ENCODE measurements around the gene GOLGA7B. TPM values are rescaled to one million over a fixed set of nuclear protein-coding genes. Genes with fewer than 3 reads are reported as not detected.

GOLGA7B gene
- total RNA-seq, 3 donors from 2014 or later (not counting 1 experiment from before 2014, with no cell fraction given) = 4.1 to 4.6 (median 4.1) TPM

DNA sequence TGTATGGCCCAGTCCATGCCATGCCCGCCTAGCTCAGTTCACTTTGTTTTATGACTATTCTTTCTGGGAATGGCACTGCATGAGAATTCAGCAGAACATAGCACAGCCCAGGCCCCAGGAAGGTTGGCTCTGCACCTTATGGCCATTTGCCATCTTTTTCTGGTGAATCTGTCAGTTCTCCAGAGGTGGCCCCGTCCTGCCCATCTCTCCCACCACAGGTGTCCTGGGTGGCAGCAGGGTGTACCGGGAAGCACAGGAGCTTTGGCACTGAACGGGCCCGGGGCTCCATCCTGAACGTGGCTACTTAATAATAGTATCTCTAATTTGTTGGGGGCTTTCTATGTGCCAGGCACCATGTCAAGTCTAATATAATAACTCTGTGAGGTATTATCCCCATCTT lies 24.7 kb downstream of the GOLGA7B start:
- no peak for ATAC-seq
- H3K9me3 ChIP-seq (ENCODE audit: control insufficient read depth, insufficient read depth, low read length) = no peaks in the 10 kb centered on the region
- no peak for DNase-seq
- Mint-ChIP-seq H3K27ac (no peak overlapping the region), H3K27me3 (ENCODE audit: low read depth in 2 of 2) (peaks cover 0 to 6% of the 10 kb centered on the region in 2 donors), H3K9me3 (no peaks in the 10 kb centered on the region), H3K4me1 (peaks cover 13 to 17% of the 10 kb centered on the region in 2 donors), H3K36me3 (no peaks in the 10 kb centered on the region), H3K4me3 (no peak overlapping the region)
- TF ChIP-seq, protein P1, sequence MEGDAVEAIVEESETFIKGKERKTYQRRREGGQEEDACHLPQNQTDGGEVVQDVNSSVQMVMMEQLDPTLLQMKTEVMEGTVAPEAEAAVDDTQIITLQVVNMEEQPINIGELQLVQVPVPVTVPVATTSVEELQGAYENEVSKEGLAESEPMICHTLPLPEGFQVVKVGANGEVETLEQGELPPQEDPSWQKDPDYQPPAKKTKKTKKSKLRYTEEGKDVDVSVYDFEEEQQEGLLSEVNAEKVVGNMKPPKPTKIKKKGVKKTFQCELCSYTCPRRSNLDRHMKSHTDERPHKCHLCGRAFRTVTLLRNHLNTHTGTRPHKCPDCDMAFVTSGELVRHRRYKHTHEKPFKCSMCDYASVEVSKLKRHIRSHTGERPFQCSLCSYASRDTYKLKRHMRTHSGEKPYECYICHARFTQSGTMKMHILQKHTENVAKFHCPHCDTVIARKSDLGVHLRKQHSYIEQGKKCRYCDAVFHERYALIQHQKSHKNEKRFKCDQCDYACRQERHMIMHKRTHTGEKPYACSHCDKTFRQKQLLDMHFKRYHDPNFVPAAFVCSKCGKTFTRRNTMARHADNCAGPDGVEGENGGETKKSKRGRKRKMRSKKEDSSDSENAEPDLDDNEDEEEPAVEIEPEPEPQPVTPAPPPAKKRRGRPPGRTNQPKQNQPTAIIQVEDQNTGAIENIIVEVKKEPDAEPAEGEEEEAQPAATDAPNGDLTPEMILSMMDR (IDR thresholded peaks at IDR 0.05) = no peak
- peaks cover 11% of the 10 kb centered on the region for H3K4me1 ChIP-seq (ENCODE audit: control insufficient read depth, insufficient read depth, low read length)
- 93% methylated on average over 6 of the region's 6 CpGs for WGBS (ENCODE audit: insufficient coverage)
- no peaks in the 10 kb centered on the region for H3K36me3 ChIP-seq (ENCODE audit: control insufficient read depth, insufficient read depth, low read length)
- H3K27ac ChIP-seq (ENCODE audit: low read length) = no peak overlapping the region
- H3K27me3 ChIP-seq (ENCODE audit: control insufficient read depth, insufficient read depth, low read length) = no peaks in the 10 kb centered on the region
- H3K4me3 ChIP-seq (ENCODE audit: low read length) = no peak overlapping the region
- intact Hi-C loops (cut with micrococcal nuclease) = no loop called here

DNA sequence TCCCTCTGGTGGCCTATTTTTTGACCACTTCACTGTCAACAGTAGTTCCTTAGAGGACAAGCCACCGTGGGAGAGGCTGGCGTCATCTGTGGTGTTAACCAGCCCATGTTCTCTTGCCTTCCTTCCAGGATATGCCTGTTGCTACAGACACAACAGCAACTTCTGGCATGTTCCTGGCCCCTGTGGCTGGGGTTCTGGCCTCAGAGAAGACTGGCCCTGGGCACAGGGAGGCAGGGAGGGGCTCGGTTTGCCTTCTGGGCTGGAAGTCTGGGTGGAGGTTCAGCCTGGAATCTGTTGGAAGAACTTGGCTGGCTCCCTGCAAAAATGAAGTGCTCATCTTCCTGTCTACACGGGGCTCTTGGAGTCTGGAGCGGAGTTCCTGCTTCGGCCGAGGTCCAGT lies 25.7 kb downstream of the GOLGA7B start:
- no peaks in the 10 kb centered on the region for H3K36me3 ChIP-seq (ENCODE audit: control insufficient read depth, insufficient read depth, low read length)
- H3K4me3 ChIP-seq (ENCODE audit: low read length) = no peak overlapping the region
- intact Hi-C loops (cut with micrococcal nuclease) = no loop called here
- H3K9me3 ChIP-seq (ENCODE audit: control insufficient read depth, insufficient read depth, low read length) = no peaks in the 10 kb centered on the region
- H3K27me3 ChIP-seq (ENCODE audit: control insufficient read depth, insufficient read depth, low read length) = no peaks in the 10 kb centered on the region
- DNase-seq (no peak), ATAC-seq (no peak)
- 78% methylated on average over 7 of the region's 7 CpGs for WGBS (ENCODE audit: insufficient coverage)
- Mint-ChIP-seq H3K36me3 (no peaks in the 10 kb centered on the region), H3K9me3 (no peaks in the 10 kb centered on the region), H3K4me1 (peaks cover 2 to 7% of the 10 kb centered on the region in 2 donors), H3K27ac (no peak overlapping the region), H3K27me3 (ENCODE audit: low read depth in 2 of 2) (peaks cover 0 to 6% of the 10 kb centered on the region in 2 donors), H3K4me3 (no peak overlapping the region)
- TF ChIP-seq, protein P1 (IDR thresholded peaks at IDR 0.05) = no peak
- peaks cover under 1% of the 10 kb centered on the region for H3K4me1 ChIP-seq (ENCODE audit: control insufficient read depth, insufficient read depth, low read length)
- no peak overlapping the region for H3K27ac ChIP-seq (ENCODE audit: low read length)

- no peaks in the 10 kb centered on the region for H3K36me3 Mint-ChIP-seq
Observed at GRCh38 chr10:97876402-97876801, 26.8 kb downstream of the GOLGA7B start.

More at GRCh38 chr10:97876402-97876801, 26.8 kb downstream of the GOLGA7B start:
- peaks cover 7 to 14% of the 10 kb centered on the region in 2 donors for H3K27me3 Mint-ChIP-seq (ENCODE audit: low read depth in 2 of 2)
- Histone ChIP-seq H3K36me3 (ENCODE audit: control insufficient read depth, insufficient read depth, low read length) (no peaks in the 10 kb centered on the region), H3K27me3 (ENCODE audit: control insufficient read depth, insufficient read depth, low read length) (no peaks in the 10 kb centered on the region), H3K9me3 (ENCODE audit: control insufficient read depth, insufficient read depth, low read length) (no peaks in the 10 kb centered on the region), H3K4me1 (ENCODE audit: control insufficient read depth, insufficient read depth, low read length) (no peaks in the 10 kb centered on the region), H3K27ac (ENCODE audit: low read length) (no peak overlapping the region), H3K4me3 (ENCODE audit: low read length) (no peak overlapping the region)
- intact Hi-C loops (cut with micrococcal nuclease) = no loop called here
- ATAC-seq = no peak
- H3K4me1 Mint-ChIP-seq = peaks cover 0 to 4% of the 10 kb centered on the region in 2 donors
- TF ChIP-seq, protein P1 (IDR thresholded peaks at IDR 0.05) = no peak
- H3K9me3 Mint-ChIP-seq = no peaks in the 10 kb centered on the region
- DNase-seq = no peak
- no peak overlapping the region for H3K27ac Mint-ChIP-seq
- no peak overlapping the region for H3K4me3 Mint-ChIP-seq
- 93% methylated on average over 3 of the region's 4 CpGs for WGBS (ENCODE audit: insufficient coverage)
